Esophagus squamous epithelium (tissue), 4 donors: ENCODE results near the gene ZNF343.

Source experiments
- POLR2A ChIP-seq, 4 donors: fragments of 450-650 bp; IDR thresholded peaks; one replicate each; pipeline ENCODE4 v1.6.1; 2017; ENCODE audit warnings: antibody characterized with exemption in 4 of 4, mild to moderate bottlenecking in 4 of 4, moderate library complexity in 3 of 4
- TF ChIP-seq, protein P1 (sequence below), 6 experiments: fragments of 450-650 bp in 4 of 6; fragments of 200-600 bp in 2 of 6; sonication (generic) in 2 of 6; IDR thresholded peaks; one replicate each; pipeline ENCODE4 v1.5.1; 2016 to 2019; ENCODE audit warnings: antibody characterized with exemption in 6 of 6, mild to moderate bottlenecking in 4 of 6, moderate library complexity in 4 of 6

DNA sequence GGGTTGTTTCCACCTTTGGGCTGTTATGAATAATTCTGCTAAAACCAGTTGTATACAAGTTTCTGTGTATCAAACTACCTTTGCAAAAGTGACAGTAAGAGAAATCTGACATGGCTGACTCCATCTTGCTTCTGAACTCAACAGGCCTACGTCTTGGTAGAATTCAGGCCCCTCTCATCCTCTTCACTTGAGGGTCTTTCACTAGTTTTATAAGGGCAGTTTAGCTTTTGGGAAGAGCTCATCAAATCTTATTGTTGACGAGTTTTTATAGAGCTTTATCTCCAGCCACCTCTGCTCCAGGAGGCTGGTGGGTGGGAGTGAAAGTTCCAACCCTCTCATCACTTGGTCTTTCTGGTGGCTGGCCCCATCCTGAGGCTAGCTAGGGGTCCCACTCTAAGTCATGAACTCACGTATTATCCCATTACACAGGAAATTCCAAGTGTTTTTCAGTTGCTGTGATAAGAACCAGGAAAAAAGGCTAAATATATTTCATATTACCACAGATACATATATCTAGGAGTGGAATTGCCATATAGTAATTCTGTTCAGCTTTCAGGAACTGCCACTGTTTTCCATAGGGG, 49.7 kb downstream of the ZNF343 start:
- TF ChIP-seq, protein P1, sequence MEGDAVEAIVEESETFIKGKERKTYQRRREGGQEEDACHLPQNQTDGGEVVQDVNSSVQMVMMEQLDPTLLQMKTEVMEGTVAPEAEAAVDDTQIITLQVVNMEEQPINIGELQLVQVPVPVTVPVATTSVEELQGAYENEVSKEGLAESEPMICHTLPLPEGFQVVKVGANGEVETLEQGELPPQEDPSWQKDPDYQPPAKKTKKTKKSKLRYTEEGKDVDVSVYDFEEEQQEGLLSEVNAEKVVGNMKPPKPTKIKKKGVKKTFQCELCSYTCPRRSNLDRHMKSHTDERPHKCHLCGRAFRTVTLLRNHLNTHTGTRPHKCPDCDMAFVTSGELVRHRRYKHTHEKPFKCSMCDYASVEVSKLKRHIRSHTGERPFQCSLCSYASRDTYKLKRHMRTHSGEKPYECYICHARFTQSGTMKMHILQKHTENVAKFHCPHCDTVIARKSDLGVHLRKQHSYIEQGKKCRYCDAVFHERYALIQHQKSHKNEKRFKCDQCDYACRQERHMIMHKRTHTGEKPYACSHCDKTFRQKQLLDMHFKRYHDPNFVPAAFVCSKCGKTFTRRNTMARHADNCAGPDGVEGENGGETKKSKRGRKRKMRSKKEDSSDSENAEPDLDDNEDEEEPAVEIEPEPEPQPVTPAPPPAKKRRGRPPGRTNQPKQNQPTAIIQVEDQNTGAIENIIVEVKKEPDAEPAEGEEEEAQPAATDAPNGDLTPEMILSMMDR (IDR thresholded peaks at IDR 0.05) = no peak
- TF ChIP-seq POLR2A (IDR thresholded peaks at IDR 0.05) = no peak
